ENCODE measurements around the gene KIF2C.
"Not testable (repeated sequence)": the region's sequence is repeated elsewhere in the genome, so short reads cannot be mapped to it uniquely, and the experiment has no call there.

DNA sequence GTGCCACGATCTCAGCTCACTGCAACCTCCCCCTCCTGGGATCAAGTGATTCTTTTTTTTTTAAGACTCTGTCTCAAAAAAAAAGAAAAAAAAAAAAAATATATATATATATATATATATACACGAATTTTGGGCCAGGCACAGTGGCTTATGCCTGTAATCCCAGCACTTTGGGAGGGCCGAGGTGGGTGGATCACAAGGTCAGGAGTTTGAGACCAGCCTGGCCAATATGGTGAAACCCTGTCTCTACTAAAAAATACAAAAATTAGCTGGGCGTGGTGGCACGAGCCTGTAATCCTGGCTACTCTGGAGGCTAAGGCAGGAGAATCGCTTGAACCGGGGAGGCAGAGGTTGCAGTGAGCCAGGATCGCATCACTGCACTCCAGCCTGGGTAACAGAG, 58.2 kb downstream of the KIF2C start:
- TF ChIP-seq, protein P1, sequence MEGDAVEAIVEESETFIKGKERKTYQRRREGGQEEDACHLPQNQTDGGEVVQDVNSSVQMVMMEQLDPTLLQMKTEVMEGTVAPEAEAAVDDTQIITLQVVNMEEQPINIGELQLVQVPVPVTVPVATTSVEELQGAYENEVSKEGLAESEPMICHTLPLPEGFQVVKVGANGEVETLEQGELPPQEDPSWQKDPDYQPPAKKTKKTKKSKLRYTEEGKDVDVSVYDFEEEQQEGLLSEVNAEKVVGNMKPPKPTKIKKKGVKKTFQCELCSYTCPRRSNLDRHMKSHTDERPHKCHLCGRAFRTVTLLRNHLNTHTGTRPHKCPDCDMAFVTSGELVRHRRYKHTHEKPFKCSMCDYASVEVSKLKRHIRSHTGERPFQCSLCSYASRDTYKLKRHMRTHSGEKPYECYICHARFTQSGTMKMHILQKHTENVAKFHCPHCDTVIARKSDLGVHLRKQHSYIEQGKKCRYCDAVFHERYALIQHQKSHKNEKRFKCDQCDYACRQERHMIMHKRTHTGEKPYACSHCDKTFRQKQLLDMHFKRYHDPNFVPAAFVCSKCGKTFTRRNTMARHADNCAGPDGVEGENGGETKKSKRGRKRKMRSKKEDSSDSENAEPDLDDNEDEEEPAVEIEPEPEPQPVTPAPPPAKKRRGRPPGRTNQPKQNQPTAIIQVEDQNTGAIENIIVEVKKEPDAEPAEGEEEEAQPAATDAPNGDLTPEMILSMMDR (IDR thresholded peaks at IDR 0.05; ENCODE audit: low read length) = not testable (repeated sequence)
- not testable (repeated sequence) for TF ChIP-seq EZH2 (IDR thresholded peaks at IDR 0.05; ENCODE audit: borderline replicate concordance, low read length)
